Effector memory CD8-positive, alpha-beta T cell (primary cell): ENCODE measurements around the gene TCAP.
A peak's percentile ranks its signal among the peaks of the same experiment; 100 is the strongest.

Source experiments
- ATAC-seq: fragments of 150-1000 bp; cut with Tn5 transposase; replicated peaks from 2 replicates; pipeline ENCODE4 v1.10.0; 2021; ENCODE audit warnings: mild to moderate bottlenecking, moderate library complexity
- DNase-seq, 3 experiments: peaks; one replicate each; pipeline ENCODE4 v3.0.0; 2021
- H3K27ac Mint-ChIP-seq, 2 donors: one replicate each; pipeline ENCODE4 v1.8.0; 2022; ENCODE audit warnings: mild to moderate bottlenecking in 2 of 2, mixed read lengths in 2 of 2, moderate library complexity in 2 of 2
- H3K27me3 Mint-ChIP-seq, 2 donors: one replicate each; pipeline ENCODE4 v1.8.0; 2022; ENCODE audit warnings: mixed read lengths in 2 of 2
- H3K36me3 Mint-ChIP-seq: one replicate; pipeline ENCODE4 v1.8.0; 2022; ENCODE audit warnings: mild to moderate bottlenecking, moderate library complexity, mixed read lengths; ENCODE audit not compliant: insufficient read depth
- H3K4me1 Mint-ChIP-seq, 2 donors: one replicate each; pipeline ENCODE4 v1.8.0; 2022; ENCODE audit warnings: low read depth in 2 of 2, mixed read lengths in 2 of 2
- H3K4me3 Mint-ChIP-seq, 2 donors: one replicate each; pipeline ENCODE4 v1.8.0; 2022; ENCODE audit warnings: mild to moderate bottlenecking in 2 of 2, mixed read lengths in 2 of 2, moderate library complexity in 2 of 2
- H3K9me3 Mint-ChIP-seq, 2 donors: one replicate each; pipeline ENCODE4 v1.8.0; 2022; ENCODE audit warnings: mixed read lengths in 2 of 2
- total RNA-seq, 9 experiments: gene quantifications; one replicate each; lab custom pipeline; 2026; lab: John Stamatoyannopoulos, UW

The TCAP gene
- total RNA-seq: 0 to 2.9 (median 0.57) reads per million in 9 experiments

- Mint-ChIP-seq H3K9me3 (no peaks in the 10 kb centered on the region), H3K36me3 (peaks cover 9% of the 10 kb centered on the region), H3K4me1 (peaks cover 10 to 15% of the 10 kb centered on the region in 2 donors), H3K27me3 (peaks cover 10 to 32% of the 10 kb centered on the region in 2 donors), H3K27ac (peak within 1 kb of the TSS; percentile 52 to 57), H3K4me3 (peak within 1 kb of the TSS; percentile 27 to 56)
- ATAC-seq (no peak), DNase-seq (no peak)
Observed at GRCh38 chr17:39664581-39665561, at the start of gene TCAP. TCAP (plus strand) TSS chr17:39665349; CDS start chr17:39665360, 11 bp downstream.

DNA sequence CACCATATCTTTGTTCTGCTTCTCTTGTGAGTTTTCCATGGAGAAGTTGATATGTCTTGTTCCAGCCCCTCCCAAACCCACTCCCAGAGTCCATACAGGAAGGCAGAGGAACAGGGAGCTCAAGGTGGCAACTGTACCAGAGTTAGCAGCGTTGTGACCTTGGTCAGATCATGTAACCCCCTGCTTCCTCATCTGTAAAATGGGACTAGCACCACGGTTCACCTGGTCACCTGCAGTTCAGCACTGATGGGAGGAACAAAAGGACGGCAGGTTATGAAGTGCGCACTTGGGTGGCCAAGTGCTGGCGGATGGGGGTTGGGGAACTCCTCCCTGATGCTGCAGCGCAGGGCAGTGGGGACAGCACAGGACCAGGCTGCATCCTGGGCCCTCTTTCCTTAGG, 49.7 kb upstream of the TCAP start:
- Mint-ChIP-seq H3K27ac (no peak overlapping the region), H3K9me3 (no peaks in the 10 kb centered on the region), H3K4me1 (peaks cover 7 to 11% of the 10 kb centered on the region in 2 donors), H3K36me3 (no peaks in the 10 kb centered on the region), H3K4me3 (no peak overlapping the region), H3K27me3 (peaks cover 31 to 46% of the 10 kb centered on the region in 2 donors)
- DNase-seq (no peak), ATAC-seq (no peak)

GRCh38 chr17:39617100-39617445, 48.1 kb upstream of the TCAP start:
- H3K36me3 Mint-ChIP-seq: no peaks in the 10 kb centered on the region
- DNase-seq: no peak
- no peak for ATAC-seq
- H3K4me3 Mint-ChIP-seq: peak overlapping the region; percentile 49 to 83
- peaks cover 11 to 15% of the 10 kb centered on the region in 2 donors for H3K4me1 Mint-ChIP-seq
- peaks cover 31 to 37% of the 10 kb centered on the region in 2 donors for H3K27me3 Mint-ChIP-seq
- no peaks in the 10 kb centered on the region for H3K9me3 Mint-ChIP-seq
- H3K27ac Mint-ChIP-seq: no peak overlapping the region

- ATAC-seq (peak; percentile 44), DNase-seq (peak in 1 of 3 experiments; percentile 39)
- Mint-ChIP-seq H3K4me3 (peak overlapping the region; percentile 83 to 87), H3K36me3 (no peaks in the 10 kb centered on the region), H3K27me3 (peaks cover 31 to 35% of the 10 kb centered on the region in 2 donors), H3K9me3 (no peaks in the 10 kb centered on the region), H3K4me1 (peaks cover 16 to 21% of the 10 kb centered on the region in 2 donors), H3K27ac (peak overlapping the region in 1 of 2 donors; percentile 75)
Observed at GRCh38 chr17:39617446-39618245, 47.5 kb upstream of the TCAP start.

DNA sequence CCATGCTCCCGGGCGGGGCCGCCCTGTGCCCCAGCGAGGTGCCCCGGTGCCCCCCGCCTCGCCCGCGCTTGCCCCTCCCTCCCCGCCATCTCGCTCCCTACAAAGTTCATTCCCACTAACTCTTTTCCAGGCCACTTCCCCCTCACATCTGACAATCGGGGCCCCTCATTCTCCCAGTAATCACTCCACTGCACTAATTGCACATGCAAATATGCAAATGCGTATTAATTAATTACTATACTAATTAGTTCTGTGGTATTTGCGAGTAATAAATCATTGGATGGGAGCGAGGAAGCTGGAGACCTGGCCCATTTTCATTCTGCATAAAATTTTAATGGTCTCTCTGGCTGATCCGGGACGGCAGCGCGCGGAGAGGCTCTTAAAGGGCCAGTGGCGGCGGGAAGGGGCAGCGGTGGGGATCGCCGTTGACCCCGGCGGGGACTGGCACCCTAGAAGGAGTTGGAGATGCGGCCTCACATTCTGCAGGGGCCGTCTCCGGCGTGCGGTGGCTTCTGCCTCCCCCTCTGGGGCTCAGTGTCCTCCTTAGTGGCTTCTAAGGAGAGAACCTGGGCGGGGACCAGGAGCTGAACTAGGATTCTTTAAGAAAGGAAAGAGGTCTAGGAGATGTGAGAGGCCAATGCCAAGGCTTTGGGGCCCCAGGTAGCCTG, 46.8 kb upstream of the TCAP start:
- Mint-ChIP-seq H3K4me3 (peak overlapping the region; percentile 83 to 87), H3K27me3 (peaks cover 25 to 27% of the 10 kb centered on the region in 2 donors), H3K4me1 (peaks cover 22 to 24% of the 10 kb centered on the region in 2 donors), H3K9me3 (no peaks in the 10 kb centered on the region), H3K36me3 (peaks cover 2% of the 10 kb centered on the region), H3K27ac (peak overlapping the region in 1 of 2 donors; percentile 75)
- DNase-seq (no peak), ATAC-seq (no peak)

DNA sequence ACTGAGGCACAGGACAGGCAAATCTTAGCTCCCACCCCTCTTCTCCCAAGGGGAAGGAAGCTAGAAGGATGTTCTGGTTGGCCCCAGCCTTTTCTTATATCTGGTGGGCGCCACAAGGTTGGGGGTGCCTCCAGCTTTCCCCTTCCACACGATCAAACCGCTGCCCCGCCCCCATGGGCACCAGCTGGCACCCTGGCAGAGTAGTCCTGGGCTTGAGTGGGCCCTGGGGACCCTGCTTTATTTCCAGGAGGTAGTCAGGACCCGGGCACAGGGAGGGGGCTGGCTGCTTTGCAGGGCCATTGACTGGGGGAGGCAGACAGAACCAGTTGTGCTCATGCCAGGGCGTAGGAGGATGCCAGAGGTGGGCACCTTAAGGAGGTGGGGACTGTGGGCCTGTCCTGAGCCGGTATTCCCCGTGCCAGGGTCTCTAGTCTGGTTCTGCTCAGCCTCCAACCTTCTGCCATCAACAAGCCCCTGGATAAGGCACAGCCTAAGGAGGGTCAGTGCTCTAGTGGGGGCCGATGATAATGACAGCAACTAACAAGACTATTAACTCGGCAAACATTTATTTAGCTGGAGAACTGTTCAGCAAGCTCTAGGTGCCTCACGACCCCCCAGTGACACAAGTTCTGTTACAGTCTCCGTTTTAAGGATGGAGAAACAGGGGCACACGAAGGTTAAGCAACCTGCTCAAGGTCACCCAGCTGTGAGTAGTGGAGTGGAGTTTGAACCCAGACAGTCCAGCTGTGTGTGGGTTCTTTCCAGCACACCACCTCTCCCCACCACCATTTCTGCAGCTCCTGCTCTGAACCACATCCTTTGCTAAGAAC, 46.0 kb upstream of the TCAP start:
- H3K4me1 Mint-ChIP-seq: peaks cover 23 to 26% of the 10 kb centered on the region in 2 donors
- H3K4me3 Mint-ChIP-seq: peak overlapping the region in 1 of 2 donors; percentile 2
- H3K27ac Mint-ChIP-seq: no peak overlapping the region
- no peaks in the 10 kb centered on the region for H3K9me3 Mint-ChIP-seq
- DNase-seq: no peak
- no peak for ATAC-seq
- peaks cover 20 to 24% of the 10 kb centered on the region in 2 donors for H3K27me3 Mint-ChIP-seq
- peaks cover 3% of the 10 kb centered on the region for H3K36me3 Mint-ChIP-seq

DNA sequence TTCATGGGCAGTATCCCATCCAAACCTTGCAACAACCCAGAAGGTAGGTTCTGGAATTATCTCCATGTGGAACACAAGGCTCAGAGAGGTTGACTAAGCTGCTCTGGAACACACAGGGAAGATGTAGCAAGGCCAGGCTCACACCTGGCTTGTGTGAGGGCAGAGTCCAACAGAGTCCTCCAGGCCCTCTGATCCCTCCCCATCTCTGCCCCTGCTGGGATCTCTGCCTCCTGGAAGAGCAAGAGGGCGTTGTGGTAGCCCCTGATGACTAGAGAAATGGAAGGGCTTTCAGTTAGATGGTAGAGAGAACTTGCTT, 45.4 kb upstream of the TCAP start:
- no peaks in the 10 kb centered on the region for H3K9me3 Mint-ChIP-seq
- peaks cover 3% of the 10 kb centered on the region for H3K36me3 Mint-ChIP-seq
- no peak for ATAC-seq
- H3K4me3 Mint-ChIP-seq: peak overlapping the region in 1 of 2 donors; percentile 2
- no peak for DNase-seq
- peaks cover 24 to 26% of the 10 kb centered on the region in 2 donors for H3K4me1 Mint-ChIP-seq
- H3K27me3 Mint-ChIP-seq: peaks cover 17 to 19% of the 10 kb centered on the region in 2 donors
- H3K27ac Mint-ChIP-seq: no peak overlapping the region

DNA sequence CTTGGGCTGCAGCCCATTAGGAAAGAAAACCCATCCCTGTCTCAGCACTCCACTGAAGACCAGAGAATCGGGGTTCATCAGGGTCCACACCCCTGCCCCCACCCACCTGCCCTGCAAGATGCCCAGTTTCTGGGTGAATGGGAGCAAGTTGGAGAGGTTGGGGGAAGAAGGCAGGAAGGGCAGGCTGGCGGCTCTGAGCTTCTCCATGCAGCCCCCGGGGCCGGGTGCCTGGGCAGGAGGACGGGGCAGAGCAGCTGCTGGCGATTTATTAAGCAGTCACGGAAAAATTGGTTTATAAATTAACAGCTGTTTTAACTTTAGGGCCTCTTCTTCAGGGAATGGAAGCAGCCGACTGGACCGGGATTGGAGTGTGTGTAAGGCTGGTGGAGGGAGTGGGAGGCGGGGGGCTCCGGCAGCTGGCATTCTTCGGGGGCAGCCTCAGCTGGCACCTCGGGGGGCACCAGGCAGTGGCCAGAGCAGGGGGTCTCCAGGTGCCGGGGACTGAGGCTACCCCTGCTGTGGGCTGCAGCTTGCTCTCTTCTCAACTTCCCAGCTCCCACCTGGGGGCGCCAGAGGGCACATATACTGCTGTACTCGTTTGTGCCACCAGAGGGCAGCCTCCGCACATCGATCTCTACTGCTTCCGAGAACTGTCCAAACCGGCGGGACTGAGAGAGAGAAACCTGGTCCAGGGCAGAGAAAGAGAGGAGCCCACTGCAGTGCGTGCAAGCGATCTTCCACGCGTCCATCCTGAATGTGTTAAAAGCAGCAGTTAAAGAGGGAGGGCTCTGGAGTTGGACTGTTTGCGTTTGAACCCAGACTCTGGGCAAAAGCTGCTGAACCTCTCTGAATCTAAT, 43.4 kb upstream of the TCAP start:
- peak; percentile 87 to 97 (median 92) for DNase-seq
- Mint-ChIP-seq H3K27ac (peak overlapping the region; percentile 88 to 93), H3K9me3 (no peaks in the 10 kb centered on the region), H3K4me3 (peak overlapping the region; percentile 77 to 84), H3K27me3 (peaks cover 10 to 23% of the 10 kb centered on the region in 2 donors), H3K4me1 (peaks cover 26 to 31% of the 10 kb centered on the region in 2 donors), H3K36me3 (peaks cover 3% of the 10 kb centered on the region)
- ATAC-seq: peak; percentile 74

GRCh38 chr17:39622380-39623006, 42.7 kb upstream of the TCAP start:
- peaks cover 11 to 29% of the 10 kb centered on the region in 2 donors for H3K27me3 Mint-ChIP-seq
- ATAC-seq: peak; percentile 65
- peak overlapping the region; percentile 88 to 93 for H3K27ac Mint-ChIP-seq
- peak overlapping the region; percentile 77 to 84 for H3K4me3 Mint-ChIP-seq
- H3K4me1 Mint-ChIP-seq: peaks cover 27 to 31% of the 10 kb centered on the region in 2 donors
- DNase-seq: peak in 2 of 3 experiments; percentile 40 to 41
- peaks cover 3% of the 10 kb centered on the region for H3K36me3 Mint-ChIP-seq
- H3K9me3 Mint-ChIP-seq: no peaks in the 10 kb centered on the region

GRCh38 chr17:39623356-39623950, 41.7 kb upstream of the TCAP start:
- Mint-ChIP-seq H3K4me1 (peaks cover 24 to 27% of the 10 kb centered on the region in 2 donors), H3K27ac (no peak overlapping the region), H3K36me3 (peaks cover 3% of the 10 kb centered on the region), H3K27me3 (peaks cover 18 to 38% of the 10 kb centered on the region in 2 donors), H3K4me3 (peak overlapping the region in 1 of 2 donors; percentile 64), H3K9me3 (no peaks in the 10 kb centered on the region)
- ATAC-seq: peak; percentile 64
- DNase-seq: peak; percentile 88 to 92 (median 88)

DNA sequence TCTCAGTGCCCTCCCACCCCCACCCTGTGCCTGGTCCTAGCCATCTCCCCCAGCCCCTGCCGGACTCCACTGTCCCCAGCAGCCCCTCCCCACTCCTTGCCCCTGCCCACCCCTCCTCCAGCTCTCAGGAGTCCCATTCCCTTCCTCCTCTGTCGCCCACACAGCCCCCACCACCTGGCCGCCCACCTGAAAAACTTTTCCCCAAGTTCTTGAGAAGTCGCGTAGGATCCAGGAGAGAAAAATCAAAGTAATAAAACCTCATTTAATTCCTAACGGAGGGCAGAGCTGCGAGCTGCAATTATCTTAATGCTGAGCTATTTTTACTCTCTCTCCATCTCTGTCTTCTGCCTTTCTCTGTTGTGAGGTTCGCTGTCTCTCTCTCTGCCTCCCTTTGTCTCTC, 40.8 kb upstream of the TCAP start:
- peaks cover 23 to 47% of the 10 kb centered on the region in 2 donors for H3K27me3 Mint-ChIP-seq
- DNase-seq (no peak), ATAC-seq (no peak)
- peaks cover 22 to 25% of the 10 kb centered on the region in 2 donors for H3K4me1 Mint-ChIP-seq
- peaks cover 3% of the 10 kb centered on the region for H3K36me3 Mint-ChIP-seq
- H3K4me3 Mint-ChIP-seq: no peak overlapping the region
- no peaks in the 10 kb centered on the region for H3K9me3 Mint-ChIP-seq
- peak overlapping the region in 1 of 2 donors; percentile 7 for H3K27ac Mint-ChIP-seq
